ENCODE results near the gene FARS2. TPM values are rescaled to one million over a fixed set of nuclear protein-coding genes. Genes with fewer than 3 reads are reported as not detected.

The FARS2 gene
- total and polyA plus RNA-seq, 4 donors: 6.3 to 14.2 (median 10.5) TPM

DNA sequence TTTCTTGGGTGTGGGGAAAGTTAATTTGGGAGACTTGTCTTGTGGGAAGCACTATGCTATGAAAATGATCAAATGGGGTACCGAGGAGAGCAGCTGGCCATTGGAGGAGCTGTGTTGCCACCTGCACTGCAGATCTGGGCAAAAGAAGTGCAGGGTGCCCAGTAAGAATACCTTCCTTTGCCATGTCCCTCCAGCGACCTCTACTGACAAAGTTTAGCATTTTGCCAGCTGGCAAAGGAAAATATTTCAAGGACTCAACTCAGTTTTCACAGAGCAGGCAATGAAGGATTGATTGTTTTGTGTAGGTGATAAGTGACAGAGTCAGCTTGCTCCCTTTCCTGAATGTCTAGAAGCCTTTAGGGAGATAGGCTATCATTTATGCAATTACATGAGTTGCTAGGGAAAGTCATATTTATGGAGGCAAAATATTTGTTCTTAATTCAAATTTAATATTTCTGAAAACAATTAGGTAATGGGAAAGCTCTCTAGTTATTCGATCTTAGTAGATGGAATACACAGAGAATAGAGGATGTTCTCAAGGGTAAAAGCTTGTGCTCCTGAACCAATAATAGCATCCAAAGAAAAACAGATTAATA lies 118.4 kb downstream of the FARS2 start:
- intact Hi-C loops (cut with DNase I): no loop called here
- no peaks in the 10 kb centered on the region for H3K4me1 ChIP-seq (ENCODE audit: control insufficient read depth in 1 of 2, insufficient read depth in 2 of 2, low read length in 2 of 2)
- WGBS, 2 donors: 48 to 56% methylated on average over 3 of the region's 3 CpGs
- H3K9me3 ChIP-seq (ENCODE audit: control insufficient read depth, low read length): no peaks in the 10 kb centered on the region
- DNase-seq: no peak
- H3K36me3 ChIP-seq (ENCODE audit: control insufficient read depth in 1 of 2, insufficient read depth in 2 of 2, low read length in 1 of 2): no peaks in the 10 kb centered on the region
- no peak for ATAC-seq (ENCODE audit: low FRiP score)
- no peaks in the 10 kb centered on the region for H3K27me3 ChIP-seq (ENCODE audit: control insufficient read depth in 1 of 2, insufficient read depth in 2 of 2, low read length in 1 of 2)
- H3K27ac ChIP-seq (ENCODE audit: low read depth in 1 of 2, low read length in 2 of 2): no peak overlapping the region
- no peak overlapping the region for H3K4me3 ChIP-seq (ENCODE audit: low read length in 2 of 2)

DNA sequence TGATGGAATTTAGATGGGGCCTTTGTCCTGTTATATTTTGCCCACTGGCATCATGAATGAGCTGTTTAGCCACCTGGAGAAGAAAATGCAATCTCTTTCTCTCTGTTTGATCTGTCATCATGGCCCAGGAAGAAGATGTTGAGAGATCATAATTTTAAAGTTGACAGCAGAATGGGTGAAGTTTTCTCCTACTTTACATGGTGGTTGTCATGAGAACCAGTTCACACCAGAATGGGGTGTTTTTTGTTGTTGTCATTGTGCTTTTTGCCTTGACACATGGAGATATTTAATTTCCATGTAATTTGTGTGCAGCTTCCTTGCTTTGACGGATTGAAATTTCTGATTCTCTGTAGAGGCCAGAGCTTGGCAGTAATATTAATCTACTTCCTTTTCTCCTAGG lies 122.5 kb downstream of the FARS2 start:
- Histone ChIP-seq H3K27ac (ENCODE audit: low read depth in 1 of 2, low read length in 2 of 2) (no peak overlapping the region), H3K4me1 (ENCODE audit: control insufficient read depth in 1 of 2, insufficient read depth in 2 of 2, low read length in 2 of 2) (no peaks in the 10 kb centered on the region), H3K9me3 (ENCODE audit: control insufficient read depth, low read length) (no peaks in the 10 kb centered on the region), H3K4me3 (ENCODE audit: low read length in 2 of 2) (no peak overlapping the region), H3K36me3 (ENCODE audit: control insufficient read depth in 1 of 2, insufficient read depth in 2 of 2, low read length in 1 of 2) (no peaks in the 10 kb centered on the region), H3K27me3 (ENCODE audit: control insufficient read depth in 1 of 2, insufficient read depth in 2 of 2, low read length in 1 of 2) (no peaks in the 10 kb centered on the region)
- ATAC-seq (ENCODE audit: low FRiP score): no peak
- WGBS, 2 donors: 50 to 74% methylated on average over 1 of the region's 1 CpG
- DNase-seq: no peak
- intact Hi-C loops (cut with DNase I): no loop called here

DNA sequence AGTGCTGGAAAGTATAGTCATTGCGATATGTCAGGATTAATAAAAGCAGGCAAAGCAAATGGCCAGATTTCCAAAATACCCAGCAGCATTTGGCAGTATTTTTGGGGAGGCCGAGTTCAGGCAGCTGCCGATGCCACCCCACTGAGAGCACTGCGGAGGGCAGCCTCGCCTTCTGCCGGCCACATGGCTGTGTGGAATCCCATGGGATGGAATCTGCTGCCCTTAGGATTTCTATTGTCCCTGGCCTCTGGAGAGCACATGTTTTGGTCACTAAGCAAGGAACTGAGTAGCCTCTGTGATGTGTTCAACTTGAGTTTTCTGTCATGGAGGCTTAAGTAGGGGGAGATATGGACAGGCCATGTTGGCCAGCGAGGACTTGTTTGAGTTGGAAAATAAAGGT lies 123.0 kb downstream of the FARS2 start:
- Histone ChIP-seq H3K9me3 (ENCODE audit: control insufficient read depth, low read length) (no peaks in the 10 kb centered on the region), H3K27me3 (ENCODE audit: control insufficient read depth in 1 of 2, insufficient read depth in 2 of 2, low read length in 1 of 2) (no peaks in the 10 kb centered on the region), H3K27ac (ENCODE audit: low read depth in 1 of 2, low read length in 2 of 2) (no peak overlapping the region), H3K36me3 (ENCODE audit: control insufficient read depth in 1 of 2, insufficient read depth in 2 of 2, low read length in 1 of 2) (no peaks in the 10 kb centered on the region), H3K4me1 (ENCODE audit: control insufficient read depth in 1 of 2, insufficient read depth in 2 of 2, low read length in 2 of 2) (no peaks in the 10 kb centered on the region), H3K4me3 (ENCODE audit: low read length in 2 of 2) (no peak overlapping the region)
- ATAC-seq (ENCODE audit: low FRiP score) (no peak), DNase-seq (no peak)
- 82 to 86% methylated on average over 7 of the region's 7 CpGs for WGBS, 2 donors
- intact Hi-C loops (cut with DNase I): no loop called here

DNA sequence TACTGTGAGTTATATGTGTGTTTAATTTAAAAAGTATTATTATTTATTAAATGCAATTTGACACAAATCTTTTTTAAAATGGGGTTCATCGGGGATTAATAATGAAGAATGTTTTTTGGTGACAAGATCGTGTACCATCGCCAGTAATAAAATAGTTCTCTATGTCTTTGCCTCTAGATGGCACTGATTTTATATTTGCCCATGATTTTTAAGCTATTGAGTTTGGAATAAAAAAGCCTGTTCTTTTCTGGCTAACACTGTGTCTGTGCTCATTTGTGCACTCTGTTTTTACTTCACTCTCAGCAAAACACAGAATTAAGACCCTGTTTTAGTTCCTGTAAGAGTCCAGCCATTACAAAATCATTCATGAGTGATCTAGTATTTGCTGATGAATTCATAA lies 127.0 kb downstream of the FARS2 start:
- no peak for DNase-seq
- intact Hi-C loops (cut with DNase I): no loop called here
- ATAC-seq (ENCODE audit: low FRiP score): no peak
- Histone ChIP-seq H3K4me1 (ENCODE audit: control insufficient read depth in 1 of 2, insufficient read depth in 2 of 2, low read length in 2 of 2) (no peaks in the 10 kb centered on the region), H3K4me3 (ENCODE audit: low read length in 2 of 2) (no peak overlapping the region), H3K36me3 (ENCODE audit: control insufficient read depth in 1 of 2, insufficient read depth in 2 of 2, low read length in 1 of 2) (no peaks in the 10 kb centered on the region), H3K9me3 (ENCODE audit: control insufficient read depth, low read length) (no peaks in the 10 kb centered on the region), H3K27ac (ENCODE audit: low read depth in 1 of 2, low read length in 2 of 2) (no peak overlapping the region), H3K27me3 (ENCODE audit: control insufficient read depth in 1 of 2, insufficient read depth in 2 of 2, low read length in 1 of 2) (no peaks in the 10 kb centered on the region)
- 83 to 92% methylated on average over 3 of the region's 3 CpGs for WGBS, 2 donors

DNA sequence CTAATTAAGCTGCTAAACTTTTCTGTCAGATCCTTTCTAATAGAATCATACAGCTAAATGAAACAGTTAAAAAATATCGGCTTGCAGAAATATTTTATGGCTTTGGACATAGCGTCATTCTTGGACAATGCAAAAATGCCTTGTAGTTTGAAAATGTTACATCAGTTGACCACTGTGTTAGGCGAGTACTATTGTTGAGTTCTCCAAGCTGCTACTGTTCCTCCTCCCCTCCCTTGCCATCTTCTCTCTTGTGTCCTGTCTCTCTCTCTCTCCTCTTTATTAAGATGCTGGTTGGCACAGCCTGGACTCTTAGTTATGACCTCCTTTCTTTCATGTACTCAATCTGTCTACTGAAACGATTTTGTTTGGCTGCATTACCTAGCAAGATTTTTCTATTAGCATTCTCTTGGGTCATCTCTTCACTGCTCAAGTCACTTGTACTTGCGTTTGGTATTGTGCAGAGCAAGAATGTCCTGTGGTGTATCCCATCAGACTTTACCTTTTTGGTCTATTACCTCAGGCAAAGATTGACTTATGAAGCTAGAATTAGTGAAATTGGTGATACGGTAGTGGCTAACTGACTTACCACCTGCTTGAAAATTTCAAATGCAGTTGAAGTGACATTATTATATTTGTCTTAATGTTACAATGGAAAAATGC lies 127.9 kb downstream of the FARS2 start:
- H3K36me3 ChIP-seq (ENCODE audit: control insufficient read depth in 1 of 2, insufficient read depth in 2 of 2, low read length in 1 of 2): no peaks in the 10 kb centered on the region
- 56 to 93% methylated on average over 6 of the region's 6 CpGs for WGBS, 2 donors
- no peaks in the 10 kb centered on the region for H3K9me3 ChIP-seq (ENCODE audit: control insufficient read depth, low read length)
- DNase-seq (no peak), ATAC-seq (ENCODE audit: low FRiP score) (no peak)
- H3K4me1 ChIP-seq (ENCODE audit: control insufficient read depth in 1 of 2, insufficient read depth in 2 of 2, low read length in 2 of 2): no peaks in the 10 kb centered on the region
- no peak overlapping the region for H3K27ac ChIP-seq (ENCODE audit: low read depth in 1 of 2, low read length in 2 of 2)
- H3K27me3 ChIP-seq (ENCODE audit: control insufficient read depth in 1 of 2, insufficient read depth in 2 of 2, low read length in 1 of 2): no peaks in the 10 kb centered on the region
- H3K4me3 ChIP-seq (ENCODE audit: low read length in 2 of 2): no peak overlapping the region
- intact Hi-C loops (cut with DNase I): no loop called here

DNA sequence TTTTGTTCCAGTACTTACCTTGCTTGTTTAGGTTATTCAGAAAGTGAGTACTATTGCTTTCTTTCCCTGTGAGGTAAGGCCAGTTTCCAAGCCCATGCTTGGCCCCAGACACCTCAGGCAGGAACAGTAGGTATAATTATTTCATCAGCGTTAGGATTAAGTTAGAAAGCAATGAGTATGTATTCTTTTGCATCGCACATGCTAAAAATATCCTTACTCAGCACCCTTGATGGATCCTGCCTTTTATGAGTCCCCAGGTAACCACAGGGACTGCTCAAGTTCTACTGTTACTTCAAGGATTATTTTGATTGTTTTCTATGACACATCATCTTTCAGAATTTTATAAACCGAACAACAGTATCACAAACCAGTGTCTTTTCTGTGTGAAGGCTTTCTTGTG lies 128.9 kb downstream of the FARS2 start:
- H3K36me3 ChIP-seq (ENCODE audit: control insufficient read depth in 1 of 2, insufficient read depth in 2 of 2, low read length in 1 of 2): no peaks in the 10 kb centered on the region
- no peak for DNase-seq
- no peaks in the 10 kb centered on the region for H3K9me3 ChIP-seq (ENCODE audit: control insufficient read depth, low read length)
- H3K27ac ChIP-seq (ENCODE audit: low read depth in 1 of 2, low read length in 2 of 2): no peak overlapping the region
- WGBS, 2 donors: 72 to 88% methylated on average over 3 of the region's 3 CpGs
- no peak overlapping the region for H3K4me3 ChIP-seq (ENCODE audit: low read length in 2 of 2)
- intact Hi-C loops (cut with DNase I): loop anchor here (10.0 kb wide), 1 partner anchor 245 kb away; no protein-coding TSS in a partner anchor
- no peaks in the 10 kb centered on the region for H3K4me1 ChIP-seq (ENCODE audit: control insufficient read depth in 1 of 2, insufficient read depth in 2 of 2, low read length in 2 of 2)
- H3K27me3 ChIP-seq (ENCODE audit: control insufficient read depth in 1 of 2, insufficient read depth in 2 of 2, low read length in 1 of 2): no peaks in the 10 kb centered on the region
- no peak for ATAC-seq (ENCODE audit: low FRiP score)

DNA sequence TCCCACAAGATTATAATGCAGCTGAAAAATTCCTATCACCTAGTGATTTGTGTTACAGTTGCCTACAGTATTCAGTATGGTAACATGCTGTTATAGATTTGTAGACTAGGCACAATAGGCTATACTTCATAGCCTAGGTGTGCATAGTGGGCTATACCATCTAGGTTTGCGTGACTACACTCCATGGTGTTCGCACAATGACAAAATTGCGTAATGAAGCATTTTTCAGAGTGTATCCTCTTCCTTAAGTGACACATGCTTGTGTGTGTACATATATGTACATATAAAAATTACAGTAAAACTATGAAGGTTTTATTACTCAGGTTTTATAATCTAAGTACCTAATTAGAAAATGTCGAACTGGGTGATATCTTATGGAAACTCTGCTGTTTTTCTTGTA lies 133.0 kb downstream of the FARS2 start:
- Histone ChIP-seq H3K27me3 (ENCODE audit: control insufficient read depth in 1 of 2, insufficient read depth in 2 of 2, low read length in 1 of 2) (no peaks in the 10 kb centered on the region), H3K4me1 (ENCODE audit: control insufficient read depth in 1 of 2, insufficient read depth in 2 of 2, low read length in 2 of 2) (no peaks in the 10 kb centered on the region), H3K36me3 (ENCODE audit: control insufficient read depth in 1 of 2, insufficient read depth in 2 of 2, low read length in 1 of 2) (no peaks in the 10 kb centered on the region), H3K4me3 (ENCODE audit: low read length in 2 of 2) (no peak overlapping the region), H3K9me3 (ENCODE audit: control insufficient read depth, low read length) (no peaks in the 10 kb centered on the region), H3K27ac (ENCODE audit: low read depth in 1 of 2, low read length in 2 of 2) (no peak overlapping the region)
- ATAC-seq (ENCODE audit: low FRiP score): no peak
- DNase-seq: no peak
- intact Hi-C loops (cut with DNase I): loop anchor here (10.0 kb wide), 1 partner anchor 249 kb away; no protein-coding TSS in a partner anchor
- WGBS, 2 donors: 97 to 98% methylated on average over 4 of the region's 4 CpGs

DNA sequence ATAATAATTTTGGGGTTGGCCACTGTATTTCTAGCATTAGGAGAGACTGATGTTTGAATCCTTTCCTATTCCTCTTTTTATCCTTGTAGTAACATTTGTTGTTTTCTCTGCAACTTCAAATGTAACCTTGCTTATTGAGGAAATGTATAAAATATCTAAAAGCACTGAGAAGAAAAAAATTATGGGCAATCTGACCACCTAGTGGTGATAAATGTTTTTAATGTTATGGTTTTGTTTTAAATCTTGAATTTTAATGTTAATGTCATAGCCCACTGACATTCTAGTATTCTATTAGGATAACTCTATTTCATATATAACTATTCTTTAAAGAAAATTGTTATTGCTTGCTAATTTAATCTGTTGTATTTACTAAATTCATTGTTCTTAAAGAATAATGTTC lies 134.4 kb downstream of the FARS2 start:
- ATAC-seq (ENCODE audit: low FRiP score): no peak
- intact Hi-C loops (cut with DNase I): loop anchor here (10.0 kb wide), 1 partner anchor 251 kb away; no protein-coding TSS in a partner anchor

DNA sequence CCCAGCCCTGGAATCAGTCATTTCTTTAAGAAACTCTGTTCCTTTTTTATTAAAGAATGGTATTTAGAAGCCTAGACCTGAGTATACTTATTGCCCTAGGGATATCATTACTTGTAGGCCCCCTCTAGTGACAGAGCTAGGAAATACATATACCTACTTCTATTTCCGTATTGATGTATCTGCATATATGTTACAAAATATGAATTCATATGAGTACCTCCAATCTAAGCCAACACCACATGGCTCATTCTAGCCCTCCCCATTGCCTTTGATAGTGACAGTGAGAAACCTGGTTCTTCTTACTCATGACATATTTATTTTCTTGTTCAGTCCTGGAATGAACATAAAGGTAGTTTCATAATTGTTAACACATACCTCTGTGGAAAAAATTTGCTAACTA lies 137.2 kb downstream of the FARS2 start:
- intact Hi-C loops (cut with DNase I): loop anchor here (10.0 kb wide), 1 partner anchor 254 kb away; no protein-coding TSS in a partner anchor
- Histone ChIP-seq H3K27ac (ENCODE audit: low read depth in 1 of 2, low read length in 2 of 2) (no peak overlapping the region), H3K27me3 (ENCODE audit: control insufficient read depth in 1 of 2, insufficient read depth in 2 of 2, low read length in 1 of 2) (peaks cover 0 to 1% of the 10 kb centered on the region in 2 donors), H3K4me1 (ENCODE audit: control insufficient read depth in 1 of 2, insufficient read depth in 2 of 2, low read length in 2 of 2) (no peaks in the 10 kb centered on the region), H3K9me3 (ENCODE audit: control insufficient read depth, low read length) (no peaks in the 10 kb centered on the region), H3K36me3 (ENCODE audit: control insufficient read depth in 1 of 2, insufficient read depth in 2 of 2, low read length in 1 of 2) (no peaks in the 10 kb centered on the region), H3K4me3 (ENCODE audit: low read length in 2 of 2) (no peak overlapping the region)
- DNase-seq (no peak), ATAC-seq (ENCODE audit: low FRiP score) (no peak)
- WGBS, 2 donors: 47 to 55% methylated on average over 1 of the region's 1 CpG

More for the DNA sequence above, 134.4 kb downstream of the FARS2 start:
- Histone ChIP-seq H3K27me3 (ENCODE audit: control insufficient read depth in 1 of 2, insufficient read depth in 2 of 2, low read length in 1 of 2) (no peaks in the 10 kb centered on the region), H3K9me3 (ENCODE audit: control insufficient read depth, low read length) (no peaks in the 10 kb centered on the region), H3K4me3 (ENCODE audit: low read length in 2 of 2) (no peak overlapping the region), H3K27ac (ENCODE audit: low read depth in 1 of 2, low read length in 2 of 2) (no peak overlapping the region), H3K4me1 (ENCODE audit: control insufficient read depth in 1 of 2, insufficient read depth in 2 of 2, low read length in 2 of 2) (no peaks in the 10 kb centered on the region), H3K36me3 (ENCODE audit: control insufficient read depth in 1 of 2, insufficient read depth in 2 of 2, low read length in 1 of 2) (no peaks in the 10 kb centered on the region)
- DNase-seq: no peak
